C4-2B (cell line): ENCODE measurements around the gene GGCT.

Source experiments
- CTCF ChIP-seq: fragments of 450-650 bp; conservative IDR thresholded peaks from 2 replicates; pipeline ENCODE4 v1.5.1; 2017; ENCODE audit warnings: mild to moderate bottlenecking
- ZFX ChIP-seq: fragments of 450-650 bp; IDR thresholded peaks from 2 replicates; pipeline ENCODE4 v1.6.1; 2017

GRCh38 chr7:30466266-30466665, 38.4 kb downstream of the GGCT start:
- TF ChIP-seq CTCF (no peak), ZFX (no peak)
